RWPE1 (cell line): ENCODE data around the gene RPP38.

Experiments used
- CTCF ChIA-PET: fragments of 350-600 bp; sonication (Branson Sonifier 250); formaldehyde crosslinking; extraction: SDS; loops from one replicate; lab custom pipeline; 2021; lab: Yijun Ruan, JAX
- POLR2A ChIA-PET: fragments of 400-600 bp; formaldehyde crosslinking; extraction: SDS; loops from one replicate; lab custom pipeline; 2020; ENCODE audit warnings: antibody characterized with exemption; ENCODE audit not compliant: low non-redundant PET; lab: Yijun Ruan, JAX
- DNase-seq: peaks from one replicate; pipeline ENCODE4 v3.0.0; 2012; ENCODE audit warnings: low spot score
- H3K27ac ChIP-seq: fragments of 450-650 bp; 2 replicates; pipeline ENCODE4 v1.5.1; 2017
- TF ChIP-seq, protein P1 (sequence below): fragments of 450-650 bp; conservative IDR thresholded peaks from 2 replicates; pipeline ENCODE4 v1.5.1; 2017; ENCODE audit warnings: low read depth, mild to moderate bottlenecking

Gene RPP38

DNA sequence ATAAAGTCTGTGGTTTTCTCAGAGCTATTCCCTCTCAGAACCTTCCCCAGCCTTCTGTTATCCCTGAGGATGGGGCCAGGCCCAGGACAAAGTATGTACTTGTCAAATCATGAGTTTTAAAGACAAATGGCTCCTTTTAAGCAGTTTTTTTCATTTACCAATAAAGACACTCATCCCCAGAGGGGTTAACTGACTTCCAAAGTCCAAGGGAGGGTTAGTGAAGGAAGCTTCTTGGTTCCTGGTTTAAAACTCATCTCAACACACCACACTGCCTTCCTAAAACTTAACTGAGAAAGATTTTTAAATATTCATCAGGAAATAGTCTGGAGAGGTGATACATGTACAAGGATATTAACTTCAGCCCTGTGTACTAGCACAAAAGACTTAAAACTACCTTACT, 55.4 kb downstream of the RPP38 start:
- ChIA-PET POLR2A (no interaction called here), CTCF (no interaction called here)
- TF ChIP-seq, protein P1, sequence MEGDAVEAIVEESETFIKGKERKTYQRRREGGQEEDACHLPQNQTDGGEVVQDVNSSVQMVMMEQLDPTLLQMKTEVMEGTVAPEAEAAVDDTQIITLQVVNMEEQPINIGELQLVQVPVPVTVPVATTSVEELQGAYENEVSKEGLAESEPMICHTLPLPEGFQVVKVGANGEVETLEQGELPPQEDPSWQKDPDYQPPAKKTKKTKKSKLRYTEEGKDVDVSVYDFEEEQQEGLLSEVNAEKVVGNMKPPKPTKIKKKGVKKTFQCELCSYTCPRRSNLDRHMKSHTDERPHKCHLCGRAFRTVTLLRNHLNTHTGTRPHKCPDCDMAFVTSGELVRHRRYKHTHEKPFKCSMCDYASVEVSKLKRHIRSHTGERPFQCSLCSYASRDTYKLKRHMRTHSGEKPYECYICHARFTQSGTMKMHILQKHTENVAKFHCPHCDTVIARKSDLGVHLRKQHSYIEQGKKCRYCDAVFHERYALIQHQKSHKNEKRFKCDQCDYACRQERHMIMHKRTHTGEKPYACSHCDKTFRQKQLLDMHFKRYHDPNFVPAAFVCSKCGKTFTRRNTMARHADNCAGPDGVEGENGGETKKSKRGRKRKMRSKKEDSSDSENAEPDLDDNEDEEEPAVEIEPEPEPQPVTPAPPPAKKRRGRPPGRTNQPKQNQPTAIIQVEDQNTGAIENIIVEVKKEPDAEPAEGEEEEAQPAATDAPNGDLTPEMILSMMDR = no peak
- no peak for DNase-seq
- no peak overlapping the region for H3K27ac ChIP-seq
